A549 (cell line): ENCODE results near the gene GDPD3. TPM values are rescaled to one million over a fixed set of nuclear protein-coding genes. Genes with fewer than 3 reads are reported as not detected.
A peak's percentile ranks its signal among the peaks of the same experiment; 100 is the strongest.
"Not testable (repeated sequence)": the region's sequence is repeated elsewhere in the genome, so short reads cannot be mapped to it uniquely, and the experiment has no call there.

Experiments used
- ATAC-seq, 2 experiments: fragments of 200-7000 bp in 1 of 2; fragments of >200 bp in 1 of 2; cut with Nextera tagmentation in 1 of 2; cut with Tn5 transposase in 1 of 2; 3 replicates each; pipeline versions ENCODE4 v1.8.0 to v1.9.1; 2018 to 2020; ENCODE audit warnings: mild to moderate bottlenecking in 1 of 2, moderate library complexity in 1 of 2
- CTCF ChIA-PET: fragments of 300-600 bp; sonication (Branson Sonifier 250); formaldehyde crosslinking; extraction: SDS; loops from one replicate; lab custom pipeline; 2021; ENCODE audit warnings: antibody characterized with exemption, inconsistent platforms; lab: Yijun Ruan, JAX
- POLR2A ChIA-PET: fragments of 350-600 bp; formaldehyde crosslinking; extraction: SDS; loops from one replicate; lab custom pipeline; 2021; ENCODE audit warnings: antibody characterized with exemption, inconsistent platforms; lab: Yijun Ruan, JAX
- DNase-seq, 2 experiments: peaks; one replicate each; pipeline versions ENCODE4 v3.0.0 to v3.0.0-alpha.2; 2011 to 2016; ENCODE audit warnings: low read depth in 1 of 2, low spot score in 1 of 2
- FAIRE-seq: peaks from 2 replicates; lab custom pipeline; 2011; peaks lifted over from hg19 to GRCh38; lab: Jason Lieb, UNC
- H3K27ac ChIP-seq, 2 experiments: fragments of >200 bp; sonication (Bioruptor Twin); formaldehyde crosslinking; 3 replicates each; pipeline ENCODE4 v1.5.1; 2016 to 2017
- H3K4me1 ChIP-seq: fragments of >200 bp; sonication (Bioruptor Twin); formaldehyde crosslinking; 3 replicates; pipeline ENCODE4 v1.6.1; 2016
- H3K4me2 ChIP-seq: fragments of >200 bp; sonication (Bioruptor Twin); formaldehyde crosslinking; 3 replicates; pipeline ENCODE4 v1.6.1; 2016
- H3K4me3 ChIP-seq: fragments of >200 bp; sonication (Bioruptor Twin); formaldehyde crosslinking; 3 replicates; pipeline ENCODE4 v1.5.1; 2016
- H3K9me3 ChIP-seq: fragments of >200 bp; sonication (Bioruptor Twin); formaldehyde crosslinking; 3 replicates; pipeline ENCODE4 v1.6.1; 2016
- CBX8 ChIP-seq: fragments of 200-600 bp; sonication (generic); IDR thresholded peaks from 2 replicates; pipeline ENCODE4 v1.6.1; 2016
- CHD4 ChIP-seq: fragments of 200-600 bp; sonication (generic); IDR thresholded peaks from 2 replicates; pipeline ENCODE4 v1.6.1; 2016; ENCODE audit warnings: antibody characterized with exemption, mild to moderate bottlenecking, borderline replicate concordance
- EHF ChIP-seq: fragments of 250-450 bp; sonication (Bioruptor Pico); IDR thresholded peaks from 2 replicates; pipeline ENCODE4 v1.5.0; 2020; ENCODE audit warnings: mild to moderate bottlenecking
- ESRRA ChIP-seq: fragments of 150-350 bp; IDR thresholded peaks from 2 replicates; pipeline ENCODE4 v1.6.1; 2014; ENCODE audit warnings: mild to moderate bottlenecking, low read length, borderline replicate concordance
- FOSB ChIP-seq: fragments of 250-450 bp; sonication (Bioruptor Pico); IDR thresholded peaks from 2 replicates; pipeline ENCODE4 v1.5.0; 2020; ENCODE audit warnings: mild to moderate bottlenecking, moderate library complexity
- FOSL2 ChIP-seq, 2 experiments: fragments of 450-650 bp in 1 of 2; fragments of >200 bp in 1 of 2; sonication (Bioruptor Twin) in 1 of 2; formaldehyde crosslinking; IDR thresholded peaks; 2 replicates each; pipeline versions ENCODE4 v1.5.0 to v1.6.1; 2016 to 2020; ENCODE audit warnings: mild to moderate bottlenecking in 1 of 2, moderate library complexity in 1 of 2
- FOXS1 ChIP-seq: fragments of 250-450 bp; sonication (Bioruptor Pico); IDR thresholded peaks from 2 replicates; pipeline ENCODE4 v1.5.0; 2020; ENCODE audit warnings: mild to moderate bottlenecking, moderate library complexity
- GATA3 ChIP-seq: IDR thresholded peaks from 2 replicates; pipeline ENCODE4 v1.6.1; 2012; ENCODE audit warnings: borderline replicate concordance
- HOXB13 ChIP-seq: fragments of 250-450 bp; sonication (Bioruptor Pico); IDR thresholded peaks from 2 replicates; pipeline ENCODE4 v1.5.0; 2020; ENCODE audit warnings: low read depth, mild to moderate bottlenecking, moderate library complexity
- JUN ChIP-seq, 2 experiments: fragments of >200 bp; sonication (Bioruptor Twin); formaldehyde crosslinking; IDR thresholded peaks; 2 replicates in 1 of 2; 3 replicates in 1 of 2; pipeline ENCODE4 v1.6.1; 2016 to 2017
- JUNB ChIP-seq: fragments of >200 bp; sonication (Bioruptor Twin); formaldehyde crosslinking; IDR thresholded peaks from 2 replicates; pipeline ENCODE4 v1.6.1; 2016
- MAFK ChIP-seq: fragments of 450-650 bp; IDR thresholded peaks from 2 replicates; pipeline ENCODE4 v1.6.1; 2014; ENCODE audit not compliant: partially characterized antibody
- NFE2L2 ChIP-seq: fragments of 150-350 bp; conservative IDR thresholded peaks from 2 replicates; pipeline ENCODE4 v1.6.1; 2014; ENCODE audit warnings: low read length
- NPAS2 ChIP-seq: fragments of 250-450 bp; sonication (Bioruptor Pico); IDR thresholded peaks from 2 replicates; pipeline ENCODE4 v1.8.0; 2022; ENCODE audit warnings: mild to moderate bottlenecking, moderate library complexity, borderline replicate concordance
- POLR2A ChIP-seq: IDR thresholded peaks from 2 replicates; pipeline ENCODE4 v1.6.1; 2012; ENCODE audit warnings: mild to moderate bottlenecking, low read length
- RARB ChIP-seq: fragments of 250-450 bp; sonication (Bioruptor Pico); IDR thresholded peaks from 2 replicates; pipeline ENCODE4 v1.8.0; 2021; ENCODE audit warnings: mild to moderate bottlenecking, moderate library complexity
- RCOR1 ChIP-seq: fragments of 150-350 bp; IDR thresholded peaks from 2 replicates; pipeline ENCODE4 v1.6.1; 2014; ENCODE audit warnings: antibody characterized with exemption, low read length, low read depth
- RFX5 ChIP-seq: fragments of 450-650 bp; IDR thresholded peaks from 2 replicates; pipeline ENCODE4 v1.7.1; 2014; ENCODE audit warnings: antibody characterized with exemption, mild to moderate bottlenecking, moderate library complexity
- RNF2 ChIP-seq: fragments of 200-600 bp; sonication (generic); IDR thresholded peaks from 2 replicates; pipeline ENCODE4 v1.6.1; 2016; ENCODE audit warnings: low read depth, mild to moderate bottlenecking, antibody characterized with exemption, moderate library complexity, borderline replicate concordance
- ZNF302 ChIP-seq: fragments of 250-450 bp; sonication (Bioruptor Pico); IDR thresholded peaks from 2 replicates; pipeline ENCODE4 v1.9.0; 2021; ENCODE audit warnings: inconsistent platforms, mild to moderate bottlenecking, moderate library complexity
- ZSCAN20 ChIP-seq: fragments of 250-450 bp; sonication (Bioruptor Pico); IDR thresholded peaks from 2 replicates; pipeline ENCODE4 v1.8.0; 2022; ENCODE audit warnings: mild to moderate bottlenecking, moderate library complexity
- WGBS: methylation state at CpG from one replicate; pipeline ENCODE4 v1.1.6; 2017; ENCODE audit errors: missing lambda C conversion rate; 5-methylcytosine and 5-hydroxymethylcytosine counted together
- polyA plus RNA-seq, 4 experiments: library from polyadenylated mRNA; depleted of rRNA in 3 of 4; stranded (reverse); fragments of >200 nt; fragmentation: RNase III in 1 of 4; extraction: RNeasy Plus Mini Kit Qiagen cat#74134 plus additional on column Dnase treatment in 1 of 4; gene quantifications; 2 replicates in 3 of 4; 3 replicates in 1 of 4; pipeline ENCODE4 v1.2.3, GENCODE V29; 2011 to 2017
- TF ChIP-seq, protein P1 (sequence below): fragments of 250-450 bp; sonication (Bioruptor Pico); IDR thresholded peaks from 2 replicates; pipeline ENCODE4 v1.5.0; 2020; ENCODE audit warnings: low read depth, mild to moderate bottlenecking, moderate library complexity
- TF ChIP-seq, protein P2 (sequence below): IDR thresholded peaks from 2 replicates; pipeline ENCODE4 v1.6.1; 2012
- TF ChIP-seq, protein P3 (sequence below): fragments of 150-350 bp; IDR thresholded peaks from 2 replicates; pipeline ENCODE4 v1.6.1; 2014; ENCODE audit warnings: low read depth, mild to moderate bottlenecking, low read length
- TF ChIP-seq, protein P4 (sequence below): fragments of 450-650 bp; IDR thresholded peaks from 2 replicates; pipeline ENCODE4 v1.6.1; 2014; ENCODE audit warnings: antibody characterized with exemption
- TF ChIP-seq, protein P5 (sequence below): fragments of >200 bp; sonication (Bioruptor Twin); formaldehyde crosslinking; IDR thresholded peaks from 3 replicates; pipeline ENCODE4 v1.5.1; 2016

Gene GDPD3
- polyA plus RNA-seq, 2 of the 4 experiments (the other 2 are of a cell fraction) = 0.58 to 1.8 TPM

DNA sequence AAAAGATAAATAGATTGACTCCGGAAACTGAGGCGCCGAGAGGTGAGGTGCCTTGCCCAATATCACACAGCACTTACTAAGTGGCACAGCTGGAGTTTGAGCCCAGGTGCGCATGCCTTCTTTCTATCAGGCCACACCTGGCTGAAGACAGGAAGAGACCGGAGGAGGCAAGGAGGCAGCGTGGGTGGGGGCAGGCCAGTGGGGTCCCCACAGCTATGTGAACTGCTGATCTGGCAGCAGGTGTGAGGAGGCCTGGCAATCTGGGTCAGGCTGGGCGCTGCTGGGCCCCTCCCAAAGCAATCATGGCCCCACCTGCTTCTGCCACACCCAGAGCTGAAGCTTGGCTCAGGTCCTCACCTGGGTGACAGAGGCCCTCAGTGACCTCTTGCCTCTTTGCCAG is 1.9 kb upstream of the GDPD3 start:
- no peaks in the 10 kb centered on the region for H3K9me3 ChIP-seq
- H3K4me2 ChIP-seq = no peak overlapping the region
- no peak overlapping the region for H3K4me3 ChIP-seq
- no peak for TF ChIP-seq FOSB (CRISPR knock-in tag)
- TF ChIP-seq MAFK = no peak
- no peak for TF ChIP-seq POLR2A
- TF ChIP-seq, protein P1, sequence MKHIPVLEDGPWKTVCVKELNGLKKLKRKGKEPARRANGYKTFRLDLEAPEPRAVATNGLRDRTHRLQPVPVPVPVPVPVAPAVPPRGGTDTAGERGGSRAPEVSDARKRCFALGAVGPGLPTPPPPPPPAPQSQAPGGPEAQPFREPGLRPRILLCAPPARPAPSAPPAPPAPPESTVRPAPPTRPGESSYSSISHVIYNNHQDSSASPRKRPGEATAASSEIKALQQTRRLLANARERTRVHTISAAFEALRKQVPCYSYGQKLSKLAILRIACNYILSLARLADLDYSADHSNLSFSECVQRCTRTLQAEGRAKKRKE (CRISPR knock-in tag) = no peak
- TF ChIP-seq ZSCAN20 = no peak
- TF ChIP-seq CHD4 = no peak
- TF ChIP-seq NPAS2 (CRISPR knock-in tag) = no peak
- no peak for TF ChIP-seq HOXB13
- TF ChIP-seq ZNF302 (CRISPR knock-in tag) = no peak
- TF ChIP-seq ESRRA = no peak
- no peak for TF ChIP-seq NFE2L2
- TF ChIP-seq EHF (CRISPR knock-in tag) = no peak
- no peak for TF ChIP-seq FOSL2 (IDR thresholded peaks at IDR 0.05)
- no peak for TF ChIP-seq FOSL2 (CRISPR knock-in tag; IDR thresholded peaks at IDR 0.05)
- no peak for TF ChIP-seq RNF2
- peaks cover 21% of the 10 kb centered on the region for H3K4me1 ChIP-seq
- FAIRE-seq (no peak), ATAC-seq (no peak), DNase-seq (no peak)
- ChIA-PET CTCF (interaction anchor here (1.1 to 13.1 kb wide), 3 partner anchors 9 to 249 kb away, joined by 3 to 153 read pairs (median 6); partner anchors contain the start of genes TBX6 and YPEL3), POLR2A (no interaction called here)
- no peak overlapping the region for H3K27ac ChIP-seq
- WGBS = 97% methylated on average over 7 of the region's 7 CpGs

DNA sequence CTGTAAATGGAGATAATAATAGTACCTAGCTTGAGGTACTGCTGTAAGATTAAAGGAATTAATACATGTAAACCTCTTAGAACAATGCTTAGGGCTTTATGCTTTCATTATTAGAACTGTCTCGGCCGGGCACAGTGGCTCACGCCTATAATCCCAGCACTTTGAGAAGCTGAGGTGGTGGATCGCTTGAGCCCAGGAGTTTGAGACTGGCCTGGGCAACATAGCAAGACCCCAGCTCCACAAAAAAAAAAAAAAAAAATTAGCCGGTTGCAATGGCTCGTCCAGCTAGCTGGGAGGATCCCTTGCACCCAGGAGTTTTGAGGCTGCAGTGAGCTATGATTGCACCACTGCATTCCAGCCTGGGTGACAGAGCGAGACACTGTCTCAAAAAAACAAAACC is 1.5 kb upstream of the GDPD3 start:
- FAIRE-seq, POLR2A ChIA-PET, DNase-seq, H3K9me3 ChIP-seq, H3K27ac ChIP-seq, H3K4me2 ChIP-seq, H3K4me3 ChIP-seq, ATAC-seq: not testable (repeated sequence)
- CTCF ChIA-PET = interaction anchor here (1.1 to 13.1 kb wide), 3 partner anchors 9 to 250 kb away, joined by 3 to 153 read pairs (median 6); partner anchors contain the start of genes TBX6 and YPEL3
- 84% methylated on average over 7 of the region's 7 CpGs for WGBS
- H3K4me1 ChIP-seq = peaks cover 19% of the 10 kb centered on the region

DNA sequence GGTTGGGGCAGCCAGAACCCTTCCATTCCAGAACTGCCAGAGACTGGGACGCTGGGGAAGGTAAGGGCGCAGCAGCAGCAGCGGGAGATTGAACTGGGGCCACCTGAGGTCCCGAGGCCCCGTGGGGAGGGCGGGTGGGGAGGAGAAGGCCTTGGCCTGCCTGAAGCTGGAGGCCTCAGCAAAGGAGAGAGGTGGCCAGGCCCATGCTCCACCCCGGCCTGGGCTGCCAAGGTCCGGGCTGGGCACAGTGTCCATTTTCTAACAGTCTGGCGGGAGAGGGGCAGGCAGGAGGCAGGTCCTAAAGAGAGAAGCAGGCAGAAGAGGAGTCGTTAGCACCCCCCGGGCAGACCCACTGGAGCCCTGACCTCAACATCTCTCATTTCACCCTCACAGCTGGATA is 1.1 kb upstream of the GDPD3 start:
- DNase-seq (no peak), ATAC-seq (no peak), FAIRE-seq (no peak)
- TF ChIP-seq JUN (IDR thresholded peaks at IDR 0.05) (no peak), GATA3 (no peak), JUNB (no peak), RCOR1 (no peak), ZSCAN20 (no peak), RFX5 (no peak), CBX8 (no peak), RNF2 (no peak), FOXS1 (CRISPR knock-in tag) (no peak), FOSB (CRISPR knock-in tag) (no peak), RARB (CRISPR knock-in tag) (no peak)
- TF ChIP-seq, protein P2, sequence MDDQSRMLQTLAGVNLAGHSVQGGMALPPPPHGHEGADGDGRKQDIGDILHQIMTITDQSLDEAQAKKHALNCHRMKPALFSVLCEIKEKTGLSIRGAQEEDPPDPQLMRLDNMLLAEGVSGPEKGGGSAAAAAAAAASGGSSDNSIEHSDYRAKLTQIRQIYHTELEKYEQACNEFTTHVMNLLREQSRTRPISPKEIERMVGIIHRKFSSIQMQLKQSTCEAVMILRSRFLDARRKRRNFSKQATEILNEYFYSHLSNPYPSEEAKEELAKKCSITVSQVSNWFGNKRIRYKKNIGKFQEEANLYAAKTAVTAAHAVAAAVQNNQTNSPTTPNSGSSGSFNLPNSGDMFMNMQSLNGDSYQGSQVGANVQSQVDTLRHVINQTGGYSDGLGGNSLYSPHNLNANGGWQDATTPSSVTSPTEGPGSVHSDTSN = no peak
- TF ChIP-seq, protein P1 (CRISPR knock-in tag) = no peak
- TF ChIP-seq, protein P3, sequence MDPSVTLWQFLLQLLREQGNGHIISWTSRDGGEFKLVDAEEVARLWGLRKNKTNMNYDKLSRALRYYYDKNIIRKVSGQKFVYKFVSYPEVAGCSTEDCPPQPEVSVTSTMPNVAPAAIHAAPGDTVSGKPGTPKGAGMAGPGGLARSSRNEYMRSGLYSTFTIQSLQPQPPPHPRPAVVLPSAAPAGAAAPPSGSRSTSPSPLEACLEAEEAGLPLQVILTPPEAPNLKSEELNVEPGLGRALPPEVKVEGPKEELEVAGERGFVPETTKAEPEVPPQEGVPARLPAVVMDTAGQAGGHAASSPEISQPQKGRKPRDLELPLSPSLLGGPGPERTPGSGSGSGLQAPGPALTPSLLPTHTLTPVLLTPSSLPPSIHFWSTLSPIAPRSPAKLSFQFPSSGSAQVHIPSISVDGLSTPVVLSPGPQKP = no peak
- TF ChIP-seq, protein P4, sequence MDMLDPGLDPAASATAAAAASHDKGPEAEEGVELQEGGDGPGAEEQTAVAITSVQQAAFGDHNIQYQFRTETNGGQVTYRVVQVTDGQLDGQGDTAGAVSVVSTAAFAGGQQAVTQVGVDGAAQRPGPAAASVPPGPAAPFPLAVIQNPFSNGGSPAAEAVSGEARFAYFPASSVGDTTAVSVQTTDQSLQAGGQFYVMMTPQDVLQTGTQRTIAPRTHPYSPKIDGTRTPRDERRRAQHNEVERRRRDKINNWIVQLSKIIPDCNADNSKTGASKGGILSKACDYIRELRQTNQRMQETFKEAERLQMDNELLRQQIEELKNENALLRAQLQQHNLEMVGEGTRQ = no peak
- TF ChIP-seq, protein P5, sequence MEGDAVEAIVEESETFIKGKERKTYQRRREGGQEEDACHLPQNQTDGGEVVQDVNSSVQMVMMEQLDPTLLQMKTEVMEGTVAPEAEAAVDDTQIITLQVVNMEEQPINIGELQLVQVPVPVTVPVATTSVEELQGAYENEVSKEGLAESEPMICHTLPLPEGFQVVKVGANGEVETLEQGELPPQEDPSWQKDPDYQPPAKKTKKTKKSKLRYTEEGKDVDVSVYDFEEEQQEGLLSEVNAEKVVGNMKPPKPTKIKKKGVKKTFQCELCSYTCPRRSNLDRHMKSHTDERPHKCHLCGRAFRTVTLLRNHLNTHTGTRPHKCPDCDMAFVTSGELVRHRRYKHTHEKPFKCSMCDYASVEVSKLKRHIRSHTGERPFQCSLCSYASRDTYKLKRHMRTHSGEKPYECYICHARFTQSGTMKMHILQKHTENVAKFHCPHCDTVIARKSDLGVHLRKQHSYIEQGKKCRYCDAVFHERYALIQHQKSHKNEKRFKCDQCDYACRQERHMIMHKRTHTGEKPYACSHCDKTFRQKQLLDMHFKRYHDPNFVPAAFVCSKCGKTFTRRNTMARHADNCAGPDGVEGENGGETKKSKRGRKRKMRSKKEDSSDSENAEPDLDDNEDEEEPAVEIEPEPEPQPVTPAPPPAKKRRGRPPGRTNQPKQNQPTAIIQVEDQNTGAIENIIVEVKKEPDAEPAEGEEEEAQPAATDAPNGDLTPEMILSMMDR = no peak
- WGBS = 82% methylated on average over 7 of the region's 11 CpGs
- H3K9me3 ChIP-seq = no peaks in the 10 kb centered on the region
- CTCF ChIA-PET = interaction anchor here (1.1 to 13.1 kb wide), 6 partner anchors 10 to 414 kb away, joined by 3 to 153 read pairs (median 6); partner anchors contain the start of genes TBX6 and YPEL3
- no peak overlapping the region for H3K4me3 ChIP-seq
- peaks cover 19% of the 10 kb centered on the region for H3K4me1 ChIP-seq
- peak overlapping the region in 1 of 2 experiments; percentile 72; a peak in 3 of 6 replicates for H3K27ac ChIP-seq
- H3K4me2 ChIP-seq = no peak overlapping the region
- POLR2A ChIA-PET = no interaction called here
